ENCODE results near the gene SPRED3. TPM values are rescaled to one million over a fixed set of nuclear protein-coding genes. Genes with fewer than 3 reads are reported as not detected.

The SPRED3 gene
- total RNA-seq, 4 donors from 2014 or later, result 0.14 to 3.0 (median 0.48) TPM; not detected in 1

- TF ChIP-seq POLR2AphosphoS5 (IDR thresholded peaks at IDR 0.05) (no peak), CTCF (IDR thresholded peaks at IDR 0.05) (no peak), EP300 (IDR thresholded peaks at IDR 0.05; ENCODE audit: low read depth) (no peak), POLR2A (IDR thresholded peaks at IDR 0.05) (no peak)
- DNase-seq, result no peak
- WGBS, 2 donors (ENCODE audit: low coverage in 1 of 2), result 89 to 95% methylated on average over 4 to 10 of the region's 10 CpGs
- in situ Hi-C loops (cut with MboI; ENCODE audit: low pct_ligation_motif_present in 1 of 4, low pct_unique_long_range_greater_than_20kb in 1 of 4, low sequenced_read_pairs in 3 of 4), result no loop called here
- H3K9me3 ChIP-seq, result no peaks in the 10 kb centered on the region
- no peak overlapping the region for H3K4me3 ChIP-seq
- H3K36me3 ChIP-seq, result peaks cover 0 to 35% (median 14%) of the 10 kb centered on the region in 4 donors
- peaks cover 11 to 26% (median 15%) of the 10 kb centered on the region in 4 donors for H3K4me1 ChIP-seq
- H3K27me3 ChIP-seq, result no peaks in the 10 kb centered on the region
- intact Hi-C loops (cut with DNase I; ENCODE audit: low total_unique reads), result no loop called here
- H3K27ac ChIP-seq, result no peak overlapping the region
Measured at GRCh38 chr19:38378866-38379265, 9.6 kb upstream of the SPRED3 start.

GRCh38 chr19:38381138-38381537, 7.4 kb upstream of the SPRED3 start:
- H3K36me3 ChIP-seq, result peaks cover 0 to 35% (median 14%) of the 10 kb centered on the region in 4 donors
- intact Hi-C loops (cut with DNase I; ENCODE audit: low total_unique reads), result no loop called here

GRCh38 chr19:38383184-38383583, 5.3 kb upstream of the SPRED3 start:
- intact Hi-C loops (cut with DNase I; ENCODE audit: low total_unique reads), result no loop called here
- 81 to 94% methylated on average over 5 to 10 of the region's 10 CpGs for WGBS, 2 donors (ENCODE audit: low coverage in 1 of 2)
- Histone ChIP-seq H3K27me3 (peaks cover 24% of the 10 kb centered on the region), H3K4me3 (no peak overlapping the region), H3K9me3 (no peaks in the 10 kb centered on the region), H3K36me3 (peaks cover 0 to 35% (median 14%) of the 10 kb centered on the region in 4 donors), H3K27ac (no peak overlapping the region), H3K4me1 (peaks cover 8 to 24% (median 21%) of the 10 kb centered on the region in 4 donors)
- in situ Hi-C loops (cut with MboI; ENCODE audit: low pct_ligation_motif_present in 1 of 4, low pct_unique_long_range_greater_than_20kb in 1 of 4, low sequenced_read_pairs in 3 of 4), result no loop called here
- DNase-seq, result no peak
- TF ChIP-seq CTCF (IDR thresholded peaks at IDR 0.05), result no peak
- TF ChIP-seq POLR2A (IDR thresholded peaks at IDR 0.05), result no peak
- TF ChIP-seq EP300 (IDR thresholded peaks at IDR 0.05; ENCODE audit: low read depth), result no peak
- no peak for TF ChIP-seq POLR2AphosphoS5 (IDR thresholded peaks at IDR 0.05)

More at GRCh38 chr19:38381138-38381537, 7.4 kb upstream of the SPRED3 start:
- H3K27me3 ChIP-seq, result peaks cover 5% of the 10 kb centered on the region
- no peak for TF ChIP-seq POLR2AphosphoS5 (IDR thresholded peaks at IDR 0.05)
- no peak for TF ChIP-seq EP300 (IDR thresholded peaks at IDR 0.05; ENCODE audit: low read depth)
- TF ChIP-seq POLR2A (IDR thresholded peaks at IDR 0.05), result no peak
- no peak for TF ChIP-seq CTCF (IDR thresholded peaks at IDR 0.05)
- H3K9me3 ChIP-seq, result no peaks in the 10 kb centered on the region
- no peak for DNase-seq
- in situ Hi-C loops (cut with MboI; ENCODE audit: low pct_ligation_motif_present in 1 of 4, low pct_unique_long_range_greater_than_20kb in 1 of 4, low sequenced_read_pairs in 3 of 4), result no loop called here
- 92 to 96% methylated on average over 5 to 9 of the region's 9 CpGs for WGBS, 2 donors (ENCODE audit: low coverage in 1 of 2)
- peaks cover 2 to 18% (median 7%) of the 10 kb centered on the region in 4 donors for H3K4me1 ChIP-seq
- H3K27ac ChIP-seq, result no peak overlapping the region
- H3K4me3 ChIP-seq, result no peak overlapping the region

GRCh38 chr19:38383743-38384142, 4.8 kb upstream of the SPRED3 start:
- Histone ChIP-seq H3K27ac (no peak overlapping the region), H3K9me3 (no peaks in the 10 kb centered on the region), H3K4me3 (no peak overlapping the region), H3K4me1 (peaks cover 8 to 30% (median 26%) of the 10 kb centered on the region in 4 donors), H3K27me3 (peaks cover 29% of the 10 kb centered on the region), H3K36me3 (peaks cover 0 to 35% (median 14%) of the 10 kb centered on the region in 4 donors)
- WGBS, 2 donors (ENCODE audit: low coverage in 1 of 2), result 100% methylated on average over 2 of the region's 2 CpGs; no CpG with 5 or more reads in 1 of the 2 donors
- intact Hi-C loops (cut with DNase I; ENCODE audit: low total_unique reads), result no loop called here
- DNase-seq, result no peak
- in situ Hi-C loops (cut with MboI; ENCODE audit: low pct_ligation_motif_present in 1 of 4, low pct_unique_long_range_greater_than_20kb in 1 of 4, low sequenced_read_pairs in 3 of 4), result no loop called here
- TF ChIP-seq CTCF (IDR thresholded peaks at IDR 0.05) (no peak), POLR2AphosphoS5 (IDR thresholded peaks at IDR 0.05) (no peak), EP300 (IDR thresholded peaks at IDR 0.05; ENCODE audit: low read depth) (no peak), POLR2A (IDR thresholded peaks at IDR 0.05) (no peak)

Data from transverse colon (tissue), 4 donors.